Activated CD4-positive, alpha-beta T cell treated with anti-CD3 and anti-CD28 coated beads, Interleukin-2, amount 10 ng/mL, durations not matched to agents 24 days and 14 days (primary cell): ENCODE measurements around the gene ZBTB16. TPM values are rescaled to one million over a fixed set of nuclear protein-coding genes. Genes with fewer than 3 reads are reported as not detected.

Experiments
- DNase-seq: peaks from one replicate; pipeline ENCODE4 v3.0.0; 2022
- H3K27ac Mint-ChIP-seq: one replicate; pipeline ENCODE4 v1.8.0; 2022; ENCODE audit warnings: mild to moderate bottlenecking, mixed read lengths
- H3K27me3 Mint-ChIP-seq: one replicate; pipeline ENCODE4 v1.8.0; 2022; ENCODE audit warnings: mixed read lengths
- H3K36me3 Mint-ChIP-seq: one replicate; pipeline ENCODE4 v1.8.0; 2022; ENCODE audit warnings: low read depth, mild to moderate bottlenecking, mixed read lengths
- H3K4me1 Mint-ChIP-seq: one replicate; pipeline ENCODE4 v1.8.0; 2021; ENCODE audit warnings: mixed read lengths
- H3K4me3 Mint-ChIP-seq: one replicate; pipeline ENCODE4 v1.8.0; 2022; ENCODE audit warnings: mild to moderate bottlenecking, moderate library complexity, mixed read lengths
- H3K9me3 Mint-ChIP-seq: one replicate; pipeline ENCODE4 v1.8.0; 2021; ENCODE audit warnings: mixed read lengths
- intact Hi-C: fragments of 100-400 bp; cut with micrococcal nuclease; formaldehyde crosslinking; loops from one replicate; pipeline ENCODE4 v1.15.1; 2023
- total RNA-seq: library from RNA; stranded (reverse); gene quantifications from 2 replicates; pipeline ENCODE4 v1.2.3, GENCODE V29; 2022

The ZBTB16 gene
- total RNA-seq, 1 donor from 2014 or later, result 3.8 TPM

- Mint-ChIP-seq H3K9me3 (no peaks in the 10 kb centered on the region), H3K4me3 (no peak overlapping the region), H3K36me3 (no peaks in the 10 kb centered on the region), H3K27me3 (peaks cover 26% of the 10 kb centered on the region), H3K4me1 (no peaks in the 10 kb centered on the region), H3K27ac (no peak overlapping the region)
- intact Hi-C loops, result no loop called here
- no peak for DNase-seq
These were observed 61.6 kb downstream of the ZBTB16 start for GRCh38 chr11:114121138-114121537.

- H3K27me3 Mint-ChIP-seq, result peaks cover 29% of the 10 kb centered on the region
- H3K4me1 Mint-ChIP-seq, result no peaks in the 10 kb centered on the region
- intact Hi-C loops, result no loop called here
- DNase-seq, result no peak
- no peak overlapping the region for H3K4me3 Mint-ChIP-seq
- no peaks in the 10 kb centered on the region for H3K36me3 Mint-ChIP-seq
- H3K27ac Mint-ChIP-seq, result no peak overlapping the region
- no peaks in the 10 kb centered on the region for H3K9me3 Mint-ChIP-seq
These were observed 62.4 kb downstream of the ZBTB16 start for GRCh38 chr11:114121804-114122504.

GRCh38 chr11:114122686-114123085 lies 63.2 kb downstream of the ZBTB16 start:
- H3K9me3 Mint-ChIP-seq, result no peaks in the 10 kb centered on the region
- no peaks in the 10 kb centered on the region for H3K36me3 Mint-ChIP-seq
- H3K27ac Mint-ChIP-seq, result no peak overlapping the region
- peaks cover 26% of the 10 kb centered on the region for H3K27me3 Mint-ChIP-seq
- intact Hi-C loops, result no loop called here
- no peak overlapping the region for H3K4me3 Mint-ChIP-seq
- H3K4me1 Mint-ChIP-seq, result no peaks in the 10 kb centered on the region
- DNase-seq, result no peak

- H3K9me3 Mint-ChIP-seq, result no peaks in the 10 kb centered on the region
These were observed 64.3 kb downstream of the ZBTB16 start for GRCh38 chr11:114123692-114124330.

GRCh38 chr11:114124601-114125144 lies 65.2 kb downstream of the ZBTB16 start:
- peaks cover 20% of the 10 kb centered on the region for H3K27me3 Mint-ChIP-seq

More at GRCh38 chr11:114123692-114124330, 64.3 kb downstream of the ZBTB16 start:
- Mint-ChIP-seq H3K27me3 (peaks cover 20% of the 10 kb centered on the region), H3K4me1 (no peaks in the 10 kb centered on the region), H3K4me3 (no peak overlapping the region), H3K36me3 (no peaks in the 10 kb centered on the region), H3K27ac (no peak overlapping the region)
- intact Hi-C loops, result no loop called here
- no peak for DNase-seq

GRCh38 chr11:114125531-114125930 lies 66.0 kb downstream of the ZBTB16 start:
- DNase-seq, result no peak
- H3K4me1 Mint-ChIP-seq, result no peaks in the 10 kb centered on the region
- H3K36me3 Mint-ChIP-seq, result no peaks in the 10 kb centered on the region
- intact Hi-C loops, result no loop called here
- no peaks in the 10 kb centered on the region for H3K9me3 Mint-ChIP-seq
- peaks cover 20% of the 10 kb centered on the region for H3K27me3 Mint-ChIP-seq
- no peak overlapping the region for H3K27ac Mint-ChIP-seq
- H3K4me3 Mint-ChIP-seq, result no peak overlapping the region

More at GRCh38 chr11:114124601-114125144, 65.2 kb downstream of the ZBTB16 start:
- intact Hi-C loops, result no loop called here
- H3K27ac Mint-ChIP-seq, result no peak overlapping the region
- no peak for DNase-seq
- H3K4me1 Mint-ChIP-seq, result no peaks in the 10 kb centered on the region
- no peak overlapping the region for H3K4me3 Mint-ChIP-seq
- no peaks in the 10 kb centered on the region for H3K36me3 Mint-ChIP-seq
- H3K9me3 Mint-ChIP-seq, result no peaks in the 10 kb centered on the region

- H3K4me3 Mint-ChIP-seq, result no peak overlapping the region
- intact Hi-C loops, result no loop called here
These were observed 66.4 kb downstream of the ZBTB16 start for GRCh38 chr11:114125959-114126358.

GRCh38 chr11:114128399-114128798 lies 68.9 kb downstream of the ZBTB16 start:
- Mint-ChIP-seq H3K4me1 (peaks cover 5% of the 10 kb centered on the region), H3K27me3 (peaks cover 17% of the 10 kb centered on the region), H3K36me3 (no peaks in the 10 kb centered on the region), H3K9me3 (no peaks in the 10 kb centered on the region), H3K27ac (no peak overlapping the region), H3K4me3 (no peak overlapping the region)
- DNase-seq, result no peak
- intact Hi-C loops, result no loop called here

More at GRCh38 chr11:114125959-114126358, 66.4 kb downstream of the ZBTB16 start:
- H3K9me3 Mint-ChIP-seq, result no peaks in the 10 kb centered on the region
- H3K4me1 Mint-ChIP-seq, result peaks cover 2% of the 10 kb centered on the region
- H3K27me3 Mint-ChIP-seq, result peaks cover 20% of the 10 kb centered on the region
- DNase-seq, result no peak
- H3K27ac Mint-ChIP-seq, result no peak overlapping the region
- H3K36me3 Mint-ChIP-seq, result no peaks in the 10 kb centered on the region

GRCh38 chr11:114129142-114129541 lies 69.6 kb downstream of the ZBTB16 start:
- Mint-ChIP-seq H3K27ac (no peak overlapping the region), H3K9me3 (no peaks in the 10 kb centered on the region), H3K4me1 (peaks cover 5% of the 10 kb centered on the region), H3K4me3 (no peak overlapping the region), H3K36me3 (no peaks in the 10 kb centered on the region), H3K27me3 (peaks cover 17% of the 10 kb centered on the region)
- DNase-seq, result no peak
- intact Hi-C loops, result no loop called here

GRCh38 chr11:114129699-114130098 lies 70.2 kb downstream of the ZBTB16 start:
- intact Hi-C loops, result no loop called here
- Mint-ChIP-seq H3K27ac (no peak overlapping the region), H3K9me3 (no peaks in the 10 kb centered on the region), H3K27me3 (peaks cover 14% of the 10 kb centered on the region), H3K4me3 (no peak overlapping the region), H3K36me3 (no peaks in the 10 kb centered on the region), H3K4me1 (peaks cover 5% of the 10 kb centered on the region)
- no peak for DNase-seq

GRCh38 chr11:114130115-114130576 lies 70.6 kb downstream of the ZBTB16 start:
- no peak for DNase-seq
- peaks cover 5% of the 10 kb centered on the region for H3K4me1 Mint-ChIP-seq
- no peaks in the 10 kb centered on the region for H3K9me3 Mint-ChIP-seq
- H3K36me3 Mint-ChIP-seq, result no peaks in the 10 kb centered on the region
- no peak overlapping the region for H3K27ac Mint-ChIP-seq
- peaks cover 13% of the 10 kb centered on the region for H3K27me3 Mint-ChIP-seq
- H3K4me3 Mint-ChIP-seq, result no peak overlapping the region
- intact Hi-C loops, result no loop called here

- H3K27me3 Mint-ChIP-seq, result peaks cover 13% of the 10 kb centered on the region
- no peaks in the 10 kb centered on the region for H3K36me3 Mint-ChIP-seq
- intact Hi-C loops, result no loop called here
- H3K9me3 Mint-ChIP-seq, result no peaks in the 10 kb centered on the region
- H3K27ac Mint-ChIP-seq, result no peak overlapping the region
- peaks cover 10% of the 10 kb centered on the region for H3K4me1 Mint-ChIP-seq
- H3K4me3 Mint-ChIP-seq, result peak overlapping the region; percentile 9
- no peak for DNase-seq
These were observed 71.2 kb downstream of the ZBTB16 start for GRCh38 chr11:114130629-114131277.

- H3K4me3 Mint-ChIP-seq, result peak overlapping the region; percentile 2
- peak; percentile 60 for DNase-seq
- H3K27me3 Mint-ChIP-seq, result peaks cover 9% of the 10 kb centered on the region
- no peaks in the 10 kb centered on the region for H3K36me3 Mint-ChIP-seq
- intact Hi-C loops, result no loop called here
- peaks cover 12% of the 10 kb centered on the region for H3K4me1 Mint-ChIP-seq
- H3K9me3 Mint-ChIP-seq, result no peaks in the 10 kb centered on the region
- H3K27ac Mint-ChIP-seq, result no peak overlapping the region
These were observed 72.0 kb downstream of the ZBTB16 start for GRCh38 chr11:114131461-114131864.

- no peaks in the 10 kb centered on the region for H3K9me3 Mint-ChIP-seq
- no peak for DNase-seq
- intact Hi-C loops, result no loop called here
- peaks cover 5% of the 10 kb centered on the region for H3K27me3 Mint-ChIP-seq
- no peak overlapping the region for H3K4me3 Mint-ChIP-seq
- no peaks in the 10 kb centered on the region for H3K36me3 Mint-ChIP-seq
- peaks cover 15% of the 10 kb centered on the region for H3K4me1 Mint-ChIP-seq
- H3K27ac Mint-ChIP-seq, result no peak overlapping the region
These were observed 72.9 kb downstream of the ZBTB16 start for GRCh38 chr11:114132417-114132816.
